ENCODE results near the gene NAGPA. TPM values are rescaled to one million over a fixed set of nuclear protein-coding genes. Genes with fewer than 3 reads are reported as not detected.

Gene NAGPA
- total and polyA plus RNA-seq, 7 donors = 4.4 to 12.3 (median 6.9) TPM

DNA sequence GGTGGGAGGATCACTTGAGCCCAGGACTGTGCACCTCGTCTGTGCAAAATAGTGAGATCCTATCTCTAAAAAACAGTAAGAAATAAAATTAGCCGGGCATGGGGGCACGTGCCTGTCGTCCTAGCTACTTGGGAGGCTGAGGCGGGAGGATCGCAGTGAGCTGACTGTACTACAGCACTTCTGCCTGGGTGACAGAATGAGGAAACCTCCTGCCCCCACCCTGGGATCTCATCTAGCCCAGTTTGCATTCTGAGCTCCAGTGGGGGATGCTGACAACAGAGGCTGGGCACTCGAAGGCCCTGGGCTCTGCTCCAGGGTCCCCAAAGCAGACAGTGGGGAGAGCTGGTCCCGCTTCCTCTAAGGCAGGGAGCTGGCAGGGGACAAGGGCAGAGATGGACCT, 7.1 kb downstream of the NAGPA start:
- H3K4me1 ChIP-seq = peaks cover 10% of the 10 kb centered on the region
- no peak overlapping the region for H3K27ac ChIP-seq
- peaks cover 0 to 32% of the 10 kb centered on the region in 2 donors for H3K36me3 ChIP-seq (ENCODE audit: insufficient read depth in 1 of 2, low read depth in 1 of 2)
- TF ChIP-seq, protein P1, sequence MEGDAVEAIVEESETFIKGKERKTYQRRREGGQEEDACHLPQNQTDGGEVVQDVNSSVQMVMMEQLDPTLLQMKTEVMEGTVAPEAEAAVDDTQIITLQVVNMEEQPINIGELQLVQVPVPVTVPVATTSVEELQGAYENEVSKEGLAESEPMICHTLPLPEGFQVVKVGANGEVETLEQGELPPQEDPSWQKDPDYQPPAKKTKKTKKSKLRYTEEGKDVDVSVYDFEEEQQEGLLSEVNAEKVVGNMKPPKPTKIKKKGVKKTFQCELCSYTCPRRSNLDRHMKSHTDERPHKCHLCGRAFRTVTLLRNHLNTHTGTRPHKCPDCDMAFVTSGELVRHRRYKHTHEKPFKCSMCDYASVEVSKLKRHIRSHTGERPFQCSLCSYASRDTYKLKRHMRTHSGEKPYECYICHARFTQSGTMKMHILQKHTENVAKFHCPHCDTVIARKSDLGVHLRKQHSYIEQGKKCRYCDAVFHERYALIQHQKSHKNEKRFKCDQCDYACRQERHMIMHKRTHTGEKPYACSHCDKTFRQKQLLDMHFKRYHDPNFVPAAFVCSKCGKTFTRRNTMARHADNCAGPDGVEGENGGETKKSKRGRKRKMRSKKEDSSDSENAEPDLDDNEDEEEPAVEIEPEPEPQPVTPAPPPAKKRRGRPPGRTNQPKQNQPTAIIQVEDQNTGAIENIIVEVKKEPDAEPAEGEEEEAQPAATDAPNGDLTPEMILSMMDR (IDR thresholded peaks at IDR 0.05) = no peak
- intact Hi-C loops (cut with DNase I) = loop anchor here in 1 of 2 donors (10.0 kb wide), 1 partner anchor 262 kb away; the partner anchor contains the start of gene ZNF500
- no peaks in the 10 kb centered on the region for H3K9me3 ChIP-seq
- no peaks in the 10 kb centered on the region for H3K27me3 ChIP-seq (ENCODE audit: insufficient read depth in 3 of 3, low read length in 2 of 3)
- DNase-seq = no peak
- WGBS, 3 donors = 86 to 94% (median 90%) methylated on average over 8 of the region's 8 CpGs
- ATAC-seq = no peak
- H3K4me3 ChIP-seq = no peak overlapping the region

DNA sequence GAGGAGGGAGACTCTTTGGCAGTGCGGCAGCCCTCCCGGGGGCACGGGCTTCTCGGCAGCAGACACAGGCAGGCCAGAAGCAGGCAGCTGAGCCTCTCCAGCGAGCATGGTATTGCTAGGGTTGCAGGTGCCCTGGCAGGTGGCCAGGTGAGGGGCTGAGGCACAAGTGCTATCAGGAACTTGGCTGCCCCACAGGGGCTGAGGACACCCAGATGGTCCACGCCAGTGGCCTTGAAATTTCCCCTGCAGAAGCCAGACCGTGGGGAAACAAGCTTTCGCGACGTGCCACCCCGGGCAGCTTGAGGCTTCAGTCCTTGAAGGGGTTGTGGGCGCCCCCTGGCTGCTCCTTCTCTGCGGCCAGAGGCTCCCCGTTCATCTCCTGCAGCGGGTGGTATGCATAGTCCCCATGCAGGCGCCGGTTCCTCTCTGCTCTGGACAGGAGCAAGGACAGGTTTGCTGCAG, 8.5 kb downstream of the NAGPA start:
- Histone ChIP-seq H3K4me1 (peaks cover 10% of the 10 kb centered on the region), H3K9me3 (no peaks in the 10 kb centered on the region), H3K36me3 (ENCODE audit: insufficient read depth in 1 of 2, low read depth in 1 of 2) (peaks cover 0 to 23% of the 10 kb centered on the region in 2 donors), H3K27me3 (ENCODE audit: insufficient read depth in 3 of 3, low read length in 2 of 3) (peaks cover 0 to 3% (median 0%) of the 10 kb centered on the region in 3 donors), H3K27ac (no peak overlapping the region), H3K4me3 (no peak overlapping the region)
- DNase-seq (no peak), ATAC-seq (peak; percentile 31 to 62 (median 45))
- intact Hi-C loops (cut with DNase I) = loop anchor here in 1 of 2 donors (10.0 kb wide), 1 partner anchor 260 kb away; the partner anchor contains the start of gene ZNF500
- TF ChIP-seq, protein P1 (IDR thresholded peaks at IDR 0.05) = peak; percentile 21
- 26 to 28% (median 27%) methylated on average over 17 of the region's 17 CpGs for WGBS, 3 donors

DNA sequence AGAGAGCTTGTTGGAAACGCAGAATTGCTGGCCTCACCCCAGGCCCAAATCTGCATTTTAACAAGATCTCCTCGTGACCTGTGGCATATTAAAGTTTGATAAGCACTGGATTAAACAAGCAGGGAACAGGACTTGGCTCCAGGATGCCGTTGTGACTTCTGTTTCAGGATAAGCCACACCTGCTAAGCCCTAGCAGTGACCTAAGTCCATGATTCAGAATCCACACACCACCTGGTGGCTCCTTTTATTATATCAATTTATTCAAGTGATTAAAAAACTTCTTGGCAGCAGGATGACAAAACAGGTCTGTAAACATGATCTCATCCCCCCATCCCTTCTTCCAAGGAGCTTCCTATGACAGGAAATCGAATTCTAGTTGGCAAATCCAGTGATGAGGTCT, 9.1 kb downstream of the NAGPA start:
- no peak overlapping the region for H3K4me3 ChIP-seq
- intact Hi-C loops (cut with DNase I) = loop anchor here in 1 of 2 donors (10.0 kb wide), 1 partner anchor 260 kb away; the partner anchor contains the start of gene ZNF500
- ATAC-seq = peak; percentile 55 to 80 (median 74)
- H3K4me1 ChIP-seq = peaks cover 10% of the 10 kb centered on the region
- peaks cover 0 to 18% of the 10 kb centered on the region in 2 donors for H3K36me3 ChIP-seq (ENCODE audit: insufficient read depth in 1 of 2, low read depth in 1 of 2)
- TF ChIP-seq, protein P1 (IDR thresholded peaks at IDR 0.05) = peak; percentile 39
- H3K27me3 ChIP-seq (ENCODE audit: insufficient read depth in 3 of 3, low read length in 2 of 3) = peaks cover 0 to 3% (median 0%) of the 10 kb centered on the region in 3 donors
- WGBS, 3 donors = 36 to 51% (median 46%) methylated on average over 4 of the region's 4 CpGs
- DNase-seq = no peak
- no peak overlapping the region for H3K27ac ChIP-seq
- H3K9me3 ChIP-seq = no peaks in the 10 kb centered on the region

DNA sequence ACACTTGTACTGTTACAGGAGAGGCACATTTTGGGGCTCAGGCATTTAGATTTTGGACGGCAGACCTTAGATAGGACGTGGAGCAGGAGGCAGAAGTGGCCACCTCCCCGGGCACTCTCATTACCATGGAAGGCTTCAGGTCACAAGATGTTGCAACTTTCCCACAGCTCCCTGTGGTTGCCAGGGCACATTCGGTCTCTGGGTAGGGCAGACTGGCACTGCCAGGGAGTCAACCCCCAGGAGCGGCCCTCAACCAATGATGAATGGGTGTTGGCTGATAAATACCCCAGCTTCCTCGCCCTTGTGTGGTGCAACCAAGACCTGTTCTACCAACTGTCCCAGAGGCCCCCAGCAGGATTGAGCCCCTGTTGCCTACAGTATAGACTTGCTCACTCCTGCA, 11.2 kb downstream of the NAGPA start:
- TF ChIP-seq, protein P1 (IDR thresholded peaks at IDR 0.05) = no peak
- 54 to 71% (median 65%) methylated on average over 6 of the region's 6 CpGs for WGBS, 3 donors
- H3K4me3 ChIP-seq = no peak overlapping the region
- H3K27me3 ChIP-seq (ENCODE audit: insufficient read depth in 3 of 3, low read length in 2 of 3) = peaks cover 0 to 3% (median 0%) of the 10 kb centered on the region in 3 donors
- intact Hi-C loops (cut with DNase I) = loop anchor here in 1 of 2 donors (10.0 kb wide), 1 partner anchor 258 kb away; the partner anchor contains the start of gene ZNF500
- H3K4me1 ChIP-seq = peaks cover 10% of the 10 kb centered on the region
- peak; percentile 38 to 77 (median 58) for ATAC-seq
- peaks cover 0 to 6% of the 10 kb centered on the region in 2 donors for H3K36me3 ChIP-seq (ENCODE audit: insufficient read depth in 1 of 2, low read depth in 1 of 2)
- no peak for DNase-seq
- H3K27ac ChIP-seq = no peak overlapping the region
- H3K9me3 ChIP-seq = no peaks in the 10 kb centered on the region

Data from psoas muscle (tissue), 8 donors.